Astrocyte of the spinal cord (primary cell): ENCODE measurements around the gene DNAI2.

Experiments used
- DNase-seq: peaks from one replicate; pipeline ENCODE4 v3.0.0; 2011; ENCODE audit warnings: low read depth, low spot score
- H3K4me3 ChIP-seq: 2 replicates; pipeline ENCODE4 v1.5.1; 2011; ENCODE audit warnings: low read depth, mild to moderate bottlenecking, low read length, moderate library complexity
- in situ Hi-C: cut with HindIII; loops from 2 replicates; pipeline ENCODE4 v1.10.0; 2017; ENCODE audit warnings: low sequenced_read_pairs
- TF ChIP-seq, protein P1 (sequence below): IDR thresholded peaks from 2 replicates; pipeline ENCODE4 v1.5.1; 2012; ENCODE audit warnings: low read depth, mild to moderate bottlenecking, low read length, inconsistent platforms

Gene DNAI2

DNA sequence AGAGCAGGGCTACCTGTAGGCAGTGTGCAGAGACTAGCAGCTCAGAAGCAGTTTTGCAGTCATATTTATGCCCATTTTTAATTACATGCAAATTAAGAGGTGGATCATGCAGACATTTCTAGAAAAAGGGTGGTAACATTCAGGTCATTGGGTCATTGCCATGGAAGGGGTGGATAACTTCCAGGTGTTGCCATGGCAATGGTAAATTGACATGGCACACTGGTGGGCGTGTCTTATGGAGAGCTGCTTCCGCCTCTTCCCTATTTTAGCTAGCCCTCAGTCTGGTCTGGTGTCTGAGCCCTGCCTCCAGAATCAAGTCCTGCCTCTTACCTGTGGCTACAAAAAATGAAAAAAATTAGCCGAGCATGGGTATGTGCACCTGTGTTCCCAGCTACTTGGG, 2.8 kb upstream of the DNAI2 start:
- no peak overlapping the region for H3K4me3 ChIP-seq
- no peak for DNase-seq
- in situ Hi-C loops = no loop called here
- TF ChIP-seq, protein P1, sequence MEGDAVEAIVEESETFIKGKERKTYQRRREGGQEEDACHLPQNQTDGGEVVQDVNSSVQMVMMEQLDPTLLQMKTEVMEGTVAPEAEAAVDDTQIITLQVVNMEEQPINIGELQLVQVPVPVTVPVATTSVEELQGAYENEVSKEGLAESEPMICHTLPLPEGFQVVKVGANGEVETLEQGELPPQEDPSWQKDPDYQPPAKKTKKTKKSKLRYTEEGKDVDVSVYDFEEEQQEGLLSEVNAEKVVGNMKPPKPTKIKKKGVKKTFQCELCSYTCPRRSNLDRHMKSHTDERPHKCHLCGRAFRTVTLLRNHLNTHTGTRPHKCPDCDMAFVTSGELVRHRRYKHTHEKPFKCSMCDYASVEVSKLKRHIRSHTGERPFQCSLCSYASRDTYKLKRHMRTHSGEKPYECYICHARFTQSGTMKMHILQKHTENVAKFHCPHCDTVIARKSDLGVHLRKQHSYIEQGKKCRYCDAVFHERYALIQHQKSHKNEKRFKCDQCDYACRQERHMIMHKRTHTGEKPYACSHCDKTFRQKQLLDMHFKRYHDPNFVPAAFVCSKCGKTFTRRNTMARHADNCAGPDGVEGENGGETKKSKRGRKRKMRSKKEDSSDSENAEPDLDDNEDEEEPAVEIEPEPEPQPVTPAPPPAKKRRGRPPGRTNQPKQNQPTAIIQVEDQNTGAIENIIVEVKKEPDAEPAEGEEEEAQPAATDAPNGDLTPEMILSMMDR = no peak

DNA sequence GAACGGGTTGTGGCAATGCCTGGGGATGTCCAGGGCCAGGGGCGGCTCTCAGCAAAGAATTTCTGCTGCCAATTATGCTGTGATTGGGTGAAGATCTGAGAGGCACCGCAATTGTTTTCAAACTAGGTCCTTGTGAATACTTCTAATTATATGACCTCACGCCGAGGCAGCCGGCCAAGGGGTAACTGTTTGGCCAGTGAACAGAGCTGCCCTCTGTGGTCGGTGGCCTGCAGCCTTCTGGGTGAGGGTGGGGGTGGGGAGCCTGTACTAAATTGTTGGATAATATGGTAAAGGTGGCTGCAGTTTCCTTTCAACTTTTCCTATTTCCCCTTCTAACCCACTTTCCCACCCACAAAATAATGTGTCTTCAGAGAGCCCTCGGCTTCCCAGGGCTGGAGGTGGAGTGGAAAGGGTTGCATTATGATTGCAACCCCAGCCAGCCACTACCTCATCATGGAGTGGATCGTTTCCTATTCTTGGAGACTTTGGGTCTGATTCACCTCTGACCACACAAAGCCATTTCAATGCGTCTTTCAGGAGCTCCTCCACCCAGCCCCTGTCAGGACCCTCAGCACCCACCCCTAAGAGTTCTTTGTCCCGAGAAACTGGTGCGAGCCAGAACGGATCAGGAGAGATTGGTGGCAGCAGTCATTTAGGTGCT, 2.0 kb upstream of the DNAI2 start:
- no peak for DNase-seq
- in situ Hi-C loops = no loop called here
- H3K4me3 ChIP-seq = no peak overlapping the region
- TF ChIP-seq, protein P1 = no peak

DNA sequence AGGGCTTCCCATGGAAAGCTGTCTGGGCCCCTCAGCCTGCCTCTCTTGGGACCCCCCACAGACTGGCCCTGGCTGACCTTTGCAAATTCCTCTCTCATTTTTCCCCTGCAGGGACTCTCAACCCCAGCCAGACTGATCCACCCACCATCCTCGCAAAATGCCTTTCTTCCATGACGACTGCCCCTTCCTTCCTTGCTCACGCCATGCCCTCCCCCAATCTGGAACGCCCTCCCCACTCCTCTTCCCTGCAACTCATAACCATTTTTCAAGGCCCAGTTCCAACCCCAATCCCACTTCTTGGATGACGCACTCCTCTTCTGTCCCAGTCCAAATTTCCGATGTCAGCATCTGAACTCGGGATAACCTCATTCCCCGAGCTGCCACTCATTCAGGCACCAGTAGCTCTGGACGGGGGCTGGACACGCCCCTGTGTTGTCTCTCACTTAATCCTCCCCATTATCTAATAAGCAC, 1.3 kb upstream of the DNAI2 start:
- H3K4me3 ChIP-seq = no peak overlapping the region
- no peak for DNase-seq
- in situ Hi-C loops = no loop called here
- TF ChIP-seq, protein P1 = no peak

DNA sequence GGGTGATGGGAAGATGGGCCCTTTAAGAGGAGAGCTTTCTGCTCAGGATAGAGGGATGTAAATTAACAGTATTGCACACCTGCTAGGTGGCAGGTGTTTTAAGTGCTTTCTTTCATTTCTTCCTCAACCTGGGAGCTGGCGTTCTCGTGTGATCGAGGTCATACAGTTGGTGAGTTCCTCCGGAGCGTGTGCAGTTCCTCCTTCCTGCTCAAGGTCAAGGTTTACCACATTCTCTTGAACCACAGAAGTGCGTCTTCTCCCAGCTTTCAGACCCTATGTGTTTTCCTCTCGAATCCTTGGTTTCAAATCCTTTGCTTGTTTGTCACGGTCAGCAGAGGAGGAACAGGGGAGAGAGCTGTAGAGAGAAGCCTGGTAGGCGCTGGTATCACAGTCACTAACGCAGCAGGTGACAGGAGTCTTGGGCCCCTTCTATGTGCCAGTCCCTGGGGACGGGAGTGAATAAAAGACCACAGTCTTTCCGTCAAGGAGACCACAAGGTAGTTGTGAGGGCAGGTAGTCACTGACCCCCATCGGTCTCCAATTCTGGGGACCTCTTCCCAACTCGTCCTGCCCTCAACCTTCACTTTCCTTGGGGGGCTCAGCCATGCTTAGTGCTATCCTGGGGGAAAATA, 791 bp downstream of the DNAI2 start:
- no peak overlapping the region for H3K4me3 ChIP-seq
- in situ Hi-C loops = no loop called here
- no peak for DNase-seq
- TF ChIP-seq, protein P1 = no peak

DNA sequence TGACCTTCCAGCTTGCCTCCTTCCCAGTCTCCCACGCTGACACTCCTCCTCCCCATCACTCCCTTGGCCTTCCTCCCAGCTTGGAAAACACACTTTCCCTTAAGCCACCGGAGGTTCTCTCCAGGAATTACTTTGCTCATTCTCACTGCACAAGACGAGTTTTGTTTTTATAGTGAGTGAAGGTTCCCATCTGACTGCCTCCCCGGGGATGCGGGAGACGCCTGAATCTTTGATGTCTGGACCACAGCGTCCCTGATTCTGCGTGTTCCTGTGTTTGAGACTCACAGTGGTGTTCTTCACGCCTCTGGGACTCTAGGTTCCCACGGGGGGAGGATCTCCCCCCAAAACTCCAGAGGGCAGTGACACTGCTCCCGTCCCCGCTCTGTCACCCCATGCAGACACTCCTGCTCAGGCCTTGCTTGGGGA, 2.0 kb downstream of the DNAI2 start:
- H3K4me3 ChIP-seq = no peak overlapping the region
- in situ Hi-C loops = no loop called here
- TF ChIP-seq, protein P1 = no peak
- no peak for DNase-seq

DNA sequence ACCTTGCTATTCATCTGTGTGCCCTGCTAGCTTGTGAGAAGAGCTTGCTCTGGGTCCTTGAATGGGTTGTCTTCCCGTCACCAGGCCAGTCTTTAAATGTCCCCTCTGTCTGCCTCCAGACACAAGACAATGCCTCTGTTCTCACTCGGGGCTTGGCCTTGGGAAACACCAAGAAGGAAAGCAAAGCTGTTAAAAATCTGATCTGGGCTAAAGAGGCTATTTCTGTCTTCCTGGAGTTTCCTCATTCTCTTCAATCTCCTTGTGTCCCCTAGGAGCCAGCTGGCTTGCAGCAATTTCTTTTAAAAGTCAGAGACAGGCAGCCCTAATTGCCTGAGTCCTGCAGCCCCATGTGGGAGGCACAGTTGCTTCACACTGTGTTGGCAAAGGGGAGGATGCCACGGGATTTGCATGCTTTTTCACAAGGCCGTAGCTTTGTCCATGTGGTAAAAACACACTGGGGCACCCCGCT, 2.5 kb downstream of the DNAI2 start:
- H3K4me3 ChIP-seq = no peak overlapping the region
- in situ Hi-C loops = no loop called here
- TF ChIP-seq, protein P1 = no peak
- no peak for DNase-seq
